Left renal cortex interstitium (tissue), 4 donors: ENCODE data around the gene IP6K3. TPM values are rescaled to one million over a fixed set of nuclear protein-coding genes. Genes with fewer than 3 reads are reported as not detected.

Experiments used
- DNase-seq, 4 donors: peaks; one replicate each; pipeline ENCODE4 v3.0.0-alpha.2; 2013; ENCODE audit warnings: low read depth in 4 of 4, low spot score in 2 of 4, missing footprints in 1 of 4
- polyA plus RNA-seq, 4 donors: library from polyadenylated mRNA; unstranded; fragments of 120-200 nt; gene quantifications; one replicate each; pipeline ENCODE4 v1.2.1, GENCODE V29; 2013; ENCODE audit not compliant: insufficient read length in 4 of 4

The IP6K3 gene
- polyA plus RNA-seq, 4 donors: 0.91 to 1.2 (median 0.94) TPM

DNA sequence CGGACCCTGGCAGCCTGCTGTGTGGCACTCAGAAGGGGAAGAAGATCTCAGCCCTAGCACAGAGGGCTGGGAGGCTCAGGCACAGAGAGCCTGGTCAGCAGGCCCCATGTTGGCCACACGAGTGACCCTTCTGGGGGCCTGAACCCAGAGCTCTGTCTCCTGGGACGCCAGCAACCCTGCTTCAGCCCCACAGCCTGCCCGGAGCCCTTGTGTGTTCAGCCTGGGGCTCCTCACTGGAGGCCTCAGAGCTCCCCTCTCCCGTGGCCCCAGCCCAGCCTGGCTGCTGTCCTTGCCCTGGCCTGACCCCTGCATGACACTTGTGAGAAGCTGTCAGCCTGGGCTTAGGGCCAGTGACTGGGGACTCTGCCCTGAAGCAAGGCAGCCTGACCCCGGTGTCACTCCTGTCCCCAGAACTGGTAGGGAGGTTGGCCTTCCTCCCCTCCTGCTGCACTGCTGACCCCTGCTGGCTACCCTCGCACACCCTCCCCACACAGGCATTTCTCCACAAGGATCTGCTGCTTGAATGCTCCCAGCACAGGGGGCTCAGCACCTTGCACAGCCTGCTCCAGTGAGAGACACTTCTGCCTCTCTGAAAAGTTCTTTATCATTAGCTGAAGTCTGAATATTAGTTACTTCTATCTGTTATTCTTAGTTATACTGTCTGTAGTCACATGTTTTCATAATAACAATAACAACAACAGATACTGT, 15.4 kb upstream of the IP6K3 start:
- no peak for DNase-seq

DNA sequence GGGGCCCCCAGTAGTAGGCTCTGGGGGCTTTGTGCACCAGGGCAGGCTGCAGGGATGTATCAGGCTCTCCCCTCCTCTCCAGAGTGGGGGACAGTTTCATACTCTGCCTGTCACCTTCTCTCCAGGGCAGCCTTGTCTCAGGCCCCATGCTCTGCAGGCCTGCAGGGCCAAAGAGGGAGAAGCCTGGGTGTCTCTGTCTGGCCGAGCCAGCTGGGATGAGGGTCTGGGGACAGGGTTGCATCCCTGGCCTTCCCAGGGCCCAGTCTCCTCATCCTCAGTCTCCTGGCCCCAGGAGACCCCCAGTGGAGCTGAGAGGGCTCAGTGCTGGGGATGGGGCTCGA, 14.8 kb upstream of the IP6K3 start:
- DNase-seq: no peak

DNA sequence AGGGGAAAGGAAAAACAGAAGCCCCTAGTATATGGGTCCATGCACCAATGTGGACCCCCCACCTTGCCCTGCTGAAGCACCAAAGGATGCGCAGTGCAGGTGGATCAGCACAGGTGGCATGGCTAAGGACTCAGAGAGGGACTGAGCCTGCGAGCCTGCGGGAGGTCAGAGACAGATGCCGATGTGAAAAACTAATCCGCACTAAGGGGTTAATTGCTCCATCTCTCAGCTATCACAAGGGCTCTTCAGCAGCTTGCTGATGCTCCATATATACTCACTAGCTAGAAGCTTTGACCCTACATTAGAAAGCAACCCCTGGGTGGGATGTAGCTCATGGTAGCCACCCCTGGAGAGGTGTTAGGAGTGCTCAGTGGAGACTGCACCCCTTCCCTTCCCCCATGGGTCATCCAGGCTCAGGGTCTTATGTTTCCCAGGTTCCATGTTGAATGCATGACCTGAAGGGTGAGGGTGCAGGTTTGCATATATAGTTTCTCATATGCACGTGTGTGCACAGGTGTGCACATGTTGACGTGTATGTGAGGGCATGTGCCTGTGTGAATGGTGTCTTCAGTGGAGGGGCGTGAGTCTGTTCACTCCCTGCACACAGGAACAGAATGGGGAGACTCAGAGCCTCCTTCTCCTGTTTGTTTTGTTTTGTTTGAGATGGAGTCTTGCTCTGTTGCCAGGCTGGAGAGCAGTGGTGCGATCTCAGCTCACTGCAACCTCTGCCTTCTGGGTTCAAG, 13.4 kb upstream of the IP6K3 start:
- DNase-seq: no peak

DNA sequence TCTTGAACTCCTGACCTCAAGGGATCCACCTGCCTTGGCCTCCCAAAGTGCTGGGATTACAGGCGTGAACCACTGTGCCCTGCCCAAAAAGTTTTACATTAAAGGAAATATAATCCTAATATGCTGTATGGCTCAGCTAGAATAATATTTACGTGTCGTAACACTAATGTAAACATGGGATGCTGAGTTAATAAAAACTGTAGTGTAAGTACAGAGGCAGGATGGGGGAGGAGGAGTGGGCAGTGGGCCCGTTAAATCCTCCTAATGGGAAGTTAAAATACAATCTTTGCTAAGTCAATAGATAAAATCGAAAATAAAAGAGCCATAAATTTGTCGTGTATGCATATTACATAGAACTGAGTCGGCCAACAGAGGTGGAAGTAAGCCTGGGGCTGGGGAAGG, 12.1 kb upstream of the IP6K3 start:
- DNase-seq: no peak

DNA sequence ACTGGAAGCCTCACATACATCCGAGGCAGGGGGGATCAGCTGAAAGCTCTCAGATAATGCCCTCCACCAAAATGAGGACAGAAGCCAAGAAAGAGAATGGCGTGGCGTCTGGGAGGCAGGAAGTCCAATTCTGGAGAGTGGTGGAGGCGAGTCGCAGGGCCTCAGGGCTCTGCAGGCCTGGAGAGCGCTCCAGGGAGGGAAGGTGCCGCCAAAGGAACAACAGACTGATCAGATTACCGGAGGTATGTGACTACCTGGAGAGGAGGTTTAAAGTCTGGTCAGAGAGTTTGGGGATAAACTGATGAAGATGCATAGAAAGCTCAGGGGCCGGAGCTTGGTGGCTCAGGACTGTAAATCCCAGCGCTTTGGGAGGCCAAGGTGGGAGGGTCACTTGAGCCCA, 11.2 kb upstream of the IP6K3 start:
- no peak for DNase-seq

DNA sequence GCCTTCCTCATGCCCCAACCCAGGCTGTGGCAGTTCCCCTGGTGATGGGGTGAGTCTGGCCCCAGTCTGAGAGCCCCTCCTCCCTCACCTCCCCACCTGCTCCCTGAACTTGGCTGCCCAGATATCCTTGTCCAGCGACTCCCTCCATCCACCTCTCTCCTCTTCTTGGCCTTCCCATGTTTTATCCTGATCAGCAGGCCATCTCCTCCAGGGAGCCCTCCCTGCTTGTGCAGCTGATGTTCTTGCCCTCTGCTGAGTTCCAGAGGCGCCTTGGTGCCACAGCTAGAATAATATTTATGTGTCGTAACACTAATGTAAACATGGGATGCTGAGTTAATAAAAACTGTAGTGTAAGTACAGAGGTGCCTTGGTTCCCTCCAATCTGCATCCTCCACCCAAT, 10.4 kb upstream of the IP6K3 start:
- no peak for DNase-seq

DNA sequence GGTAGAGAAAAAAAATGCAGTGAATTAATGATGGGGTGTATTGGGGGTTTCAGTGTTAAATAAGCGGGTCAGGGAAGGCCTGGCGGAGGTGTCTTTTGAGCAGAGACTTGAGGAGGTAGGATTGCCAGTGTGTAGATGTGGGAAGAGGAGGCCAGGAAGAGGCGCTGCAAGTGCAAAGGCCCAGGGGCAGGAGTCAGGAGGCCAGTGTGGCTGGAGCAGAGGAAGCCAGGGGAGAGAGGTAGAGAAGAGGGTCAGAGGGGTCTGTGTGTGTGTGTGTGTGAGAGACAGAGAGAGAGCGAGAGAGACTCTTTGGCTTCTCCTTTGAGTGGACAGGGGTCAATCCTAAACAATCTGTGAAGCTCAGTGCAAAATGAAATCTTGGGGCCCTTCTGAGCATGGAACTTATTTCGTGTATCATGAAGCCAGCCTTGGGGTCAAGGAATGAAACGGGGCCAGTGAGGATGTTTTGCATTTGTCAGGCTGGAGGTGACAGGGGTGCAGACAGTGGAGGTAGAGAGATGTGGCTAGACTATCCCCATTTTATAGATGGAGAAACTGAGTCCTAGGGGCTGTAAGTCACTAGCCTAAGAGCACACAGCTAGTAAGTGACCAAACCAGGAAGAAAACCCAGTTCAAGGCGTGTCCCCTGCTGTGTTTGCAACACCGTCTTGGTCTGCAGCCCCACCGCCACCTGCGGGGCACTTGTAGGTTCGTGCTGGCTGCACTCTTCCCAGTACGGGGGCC, 9.7 kb upstream of the IP6K3 start:
- no peak for DNase-seq

DNA sequence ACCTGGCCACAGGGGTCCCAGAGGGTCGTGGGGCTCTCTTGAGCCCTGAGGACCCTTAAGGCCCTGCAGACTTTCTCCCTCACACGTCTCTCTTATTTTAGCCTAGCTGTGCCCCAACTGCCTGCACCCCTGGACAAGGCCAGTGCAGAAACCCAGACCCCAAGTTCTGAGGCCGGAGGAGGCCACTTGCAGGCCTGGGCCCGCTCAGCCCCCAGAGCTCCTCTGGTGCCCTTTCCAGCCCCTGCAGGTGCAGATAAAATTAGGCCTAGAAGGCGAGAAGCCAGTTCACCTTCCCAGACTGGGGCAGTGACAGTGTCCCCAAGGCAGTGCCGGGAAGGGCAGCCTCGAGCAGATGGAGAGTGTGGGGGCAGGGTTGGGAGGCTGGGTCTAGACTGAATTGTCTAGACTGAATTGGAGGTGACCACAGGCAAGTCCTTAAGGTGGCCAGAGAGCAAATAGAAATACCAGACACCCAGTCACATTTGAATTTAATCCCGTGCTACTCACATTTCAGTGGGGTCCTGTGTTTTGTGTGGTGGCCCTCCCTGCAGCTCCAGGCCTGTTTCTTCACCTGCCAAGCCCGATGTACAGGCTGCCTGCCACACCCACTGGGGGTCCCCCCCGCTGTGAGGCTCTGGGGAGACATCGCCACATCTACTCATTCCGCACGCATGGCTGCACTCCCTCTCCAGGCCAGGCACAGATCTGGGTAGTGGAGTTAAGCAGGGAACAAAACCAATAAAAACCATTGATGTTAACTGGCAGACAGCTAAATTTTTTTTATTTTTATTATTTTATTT, 8.6 kb upstream of the IP6K3 start:
- DNase-seq: no peak

DNA sequence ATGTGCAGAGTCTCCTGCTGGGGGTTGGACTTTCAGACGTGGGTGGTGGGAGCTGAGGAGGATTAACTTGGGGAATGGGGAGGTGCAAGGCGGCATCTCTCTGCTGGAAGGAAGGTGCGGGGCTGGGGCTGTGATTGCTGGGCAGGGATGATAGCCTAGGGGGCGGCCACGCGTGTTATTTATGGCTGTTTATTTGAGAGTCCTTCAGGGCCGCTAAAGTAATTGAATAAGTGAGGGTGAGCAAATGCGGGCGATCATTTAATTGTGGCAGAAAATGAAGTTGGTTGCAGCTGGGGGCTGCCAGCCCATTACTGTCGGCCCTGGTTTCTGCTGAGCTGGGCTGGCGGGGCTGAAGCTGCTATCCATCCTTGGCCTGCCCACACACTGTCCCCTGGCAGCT, 7.5 kb upstream of the IP6K3 start:
- no peak for DNase-seq

DNA sequence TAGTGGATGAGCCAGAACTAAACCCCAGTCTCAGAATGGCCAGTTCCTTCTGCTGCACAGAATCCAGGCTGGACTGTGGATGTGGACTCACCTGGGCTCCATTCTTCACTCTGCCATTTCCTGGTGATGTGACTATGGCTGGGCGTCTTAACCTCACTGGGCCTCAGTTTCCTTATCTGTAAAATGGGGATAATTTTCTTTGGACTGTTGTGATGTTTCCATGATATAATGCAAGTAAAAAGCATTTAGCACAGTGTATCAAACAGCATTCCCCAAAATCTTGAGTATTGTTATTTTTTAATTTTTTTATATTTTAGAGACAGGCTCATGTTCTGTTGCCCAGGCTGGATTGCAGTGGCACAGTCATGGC, 5.9 kb upstream of the IP6K3 start:
- DNase-seq: no peak

DNA sequence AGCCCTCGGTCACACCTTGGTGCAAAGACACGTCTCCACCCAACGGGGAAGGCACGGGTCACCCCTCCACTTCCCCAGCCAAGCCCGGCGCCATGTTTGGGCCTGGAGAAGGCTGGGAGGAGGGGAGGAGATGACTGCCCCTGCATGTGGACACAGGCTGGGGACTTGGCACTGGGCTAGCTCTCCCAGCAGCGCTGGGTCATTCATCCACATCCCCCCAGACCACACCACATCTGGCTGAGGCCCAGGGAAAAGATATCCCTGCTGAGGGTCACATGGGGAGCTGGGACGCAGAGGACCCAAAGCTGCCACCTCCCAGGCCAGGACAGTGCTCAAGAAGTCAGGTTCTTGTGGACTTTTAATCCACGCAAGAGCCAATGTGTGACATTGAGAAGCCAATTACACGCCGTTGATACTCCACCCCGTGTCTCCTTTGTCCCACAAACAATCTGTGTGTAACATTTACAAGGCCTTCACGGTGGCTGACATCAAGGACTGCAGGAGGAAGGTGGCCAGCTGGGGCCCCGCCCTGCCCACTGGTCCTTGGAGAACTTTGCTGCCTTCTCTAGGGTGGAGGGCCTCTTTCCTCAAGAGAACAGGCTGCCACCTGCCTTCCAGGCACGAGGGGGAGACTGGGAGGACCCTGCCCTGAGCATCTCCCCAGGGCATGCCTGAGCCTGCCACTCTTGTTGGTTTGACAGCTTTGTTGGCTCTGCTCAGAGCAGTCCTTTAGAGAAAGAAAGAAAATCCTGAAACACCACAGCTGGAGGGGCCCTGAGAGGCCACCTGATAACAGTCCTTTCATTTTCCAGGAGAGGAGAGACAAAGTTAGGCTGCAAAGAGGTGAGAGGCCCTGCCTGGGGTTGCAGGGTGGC, 5.3 kb upstream of the IP6K3 start:
- no peak for DNase-seq

DNA sequence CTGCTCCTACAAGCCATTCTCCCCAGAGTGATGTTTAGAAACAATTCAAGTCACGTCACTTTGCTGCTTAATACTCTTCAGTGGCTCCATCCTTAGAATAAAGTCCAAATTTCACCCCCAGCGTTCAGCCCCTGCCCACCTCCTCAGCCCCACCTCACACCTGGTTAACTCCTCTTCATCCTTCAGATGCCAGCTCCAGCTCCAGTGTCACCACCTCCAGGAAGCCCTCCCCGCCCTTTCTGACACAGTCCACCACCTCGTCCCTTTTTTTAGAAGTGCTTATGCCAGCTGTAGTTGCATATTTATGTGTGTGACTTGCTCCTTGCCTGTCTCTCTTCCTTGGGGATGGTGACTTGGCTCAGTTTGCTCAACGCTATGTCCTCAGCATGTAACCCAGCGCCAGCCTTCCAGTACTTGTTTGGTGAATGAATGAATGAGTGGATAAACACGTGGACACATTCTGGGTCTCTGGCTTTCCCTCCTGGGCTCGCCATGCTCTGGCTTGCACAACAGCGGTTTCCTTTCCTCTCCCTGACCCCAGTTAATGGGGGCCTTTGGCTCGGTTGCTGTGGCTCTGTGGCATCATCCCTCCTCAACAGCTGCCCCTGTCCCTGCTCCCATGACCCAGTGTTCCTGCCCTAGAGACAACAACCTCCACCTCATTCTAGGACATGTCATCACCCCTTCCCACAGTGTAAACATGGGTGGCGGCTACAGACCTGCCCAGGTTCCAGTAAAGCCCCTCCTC, 3.7 kb upstream of the IP6K3 start:
- DNase-seq: no peak

DNA sequence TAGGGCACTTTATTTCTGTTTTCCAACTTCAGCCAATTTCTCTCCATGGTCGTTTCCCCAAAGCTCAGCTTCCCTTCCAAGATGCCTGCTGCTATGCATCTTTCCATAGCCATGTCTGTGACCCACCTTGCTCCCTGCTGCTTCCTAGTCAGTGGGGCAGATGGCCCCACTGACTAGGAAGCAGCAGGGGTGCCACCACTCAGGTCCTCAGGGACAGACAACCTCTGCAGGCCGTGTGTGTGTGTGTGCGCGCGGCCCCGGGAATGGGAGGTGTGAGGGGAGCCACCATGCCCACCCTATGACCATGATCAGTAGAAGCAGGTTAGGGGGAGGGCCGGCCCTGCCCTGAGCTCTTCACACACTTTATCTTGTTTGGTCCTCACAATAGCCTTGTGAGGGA, 2.7 kb upstream of the IP6K3 start:
- DNase-seq: no peak

DNA sequence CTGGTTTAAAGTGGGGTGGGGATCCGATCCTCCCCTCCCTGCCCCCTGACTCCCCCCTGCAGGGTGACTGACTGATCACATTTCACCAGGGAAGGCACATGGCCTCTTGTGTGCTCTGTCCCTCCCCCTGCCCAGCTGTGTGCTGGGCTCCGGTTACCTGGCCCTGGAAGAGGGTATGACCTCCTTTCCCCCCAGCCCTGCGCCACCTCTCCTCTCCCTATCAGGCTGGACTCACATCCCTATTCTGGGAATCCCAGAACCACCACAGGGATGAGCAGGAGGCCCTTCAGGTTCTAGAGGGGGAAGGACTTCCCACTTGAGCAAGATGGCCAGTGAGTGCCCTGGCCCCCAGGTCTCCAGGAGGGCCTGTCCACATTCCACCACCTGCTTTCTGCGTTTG, 2.1 kb upstream of the IP6K3 start:
- no peak for DNase-seq

DNA sequence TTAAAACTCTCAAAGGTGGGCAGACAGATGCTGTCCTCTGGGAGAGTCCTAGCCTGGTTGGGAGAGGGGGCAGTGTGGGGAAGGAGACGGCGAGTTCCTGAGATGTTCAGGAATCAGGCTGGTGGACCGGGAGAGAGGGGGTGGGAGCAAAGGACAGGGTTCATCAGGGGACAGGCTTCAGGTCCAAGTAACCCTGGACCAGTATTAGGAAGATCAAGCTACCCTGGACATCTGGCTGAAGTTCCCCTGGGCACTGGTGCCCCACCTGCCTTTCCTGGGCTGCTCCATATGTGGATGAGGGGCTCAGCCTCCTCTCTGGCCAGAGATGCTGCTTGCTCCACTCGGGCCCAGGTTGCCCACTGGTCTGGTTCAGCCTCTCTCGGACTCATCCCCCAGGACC, 1.1 kb upstream of the IP6K3 start:
- no peak for DNase-seq

DNA sequence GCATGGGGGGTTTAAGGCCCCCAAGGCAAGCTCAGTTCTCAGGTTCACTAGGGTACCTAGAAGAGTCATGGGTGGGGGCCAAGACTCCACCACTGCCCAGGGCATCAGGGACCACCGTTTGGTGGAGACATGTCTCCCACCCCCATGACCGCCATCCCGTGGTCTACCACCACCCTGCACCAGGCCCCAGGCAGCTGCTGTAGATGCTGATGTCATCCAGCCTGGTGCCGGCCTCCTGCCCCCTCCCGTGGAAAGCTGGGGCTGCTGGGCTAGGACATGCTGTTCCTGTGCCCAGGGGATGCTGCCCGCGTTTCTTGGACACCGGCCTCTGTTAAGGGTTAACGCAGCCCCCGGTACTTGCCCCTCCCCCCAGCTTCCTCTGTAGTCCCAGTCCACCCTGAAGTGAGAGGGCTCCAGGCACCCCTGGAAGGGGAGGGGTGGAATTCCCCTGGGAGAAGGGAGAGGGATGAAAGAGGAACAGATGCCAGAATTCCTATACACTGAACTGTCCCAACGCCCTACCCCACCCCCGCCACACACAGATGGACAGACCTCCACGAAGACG, 587 bp downstream of the IP6K3 start:
- no peak for DNase-seq

DNA sequence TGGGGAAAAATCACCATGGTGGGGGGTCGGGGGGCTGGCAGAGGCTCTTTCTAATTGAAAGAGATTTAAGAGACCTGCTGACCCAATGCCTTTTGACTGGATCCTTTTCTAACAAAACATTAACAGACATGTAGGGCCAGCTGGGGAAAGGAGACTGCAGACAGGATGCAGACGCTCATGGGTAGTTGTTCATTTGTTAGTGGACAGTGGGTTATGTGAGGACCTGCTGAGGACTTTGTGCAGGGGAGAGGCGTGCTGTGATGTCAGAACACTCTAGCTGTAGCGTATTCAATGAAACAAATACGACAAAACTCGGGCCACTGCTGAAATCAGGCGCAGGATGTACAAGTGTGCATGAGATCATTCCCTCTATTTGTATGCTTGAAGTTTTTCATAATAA, 1.2 kb downstream of the IP6K3 start:
- no peak for DNase-seq

DNA sequence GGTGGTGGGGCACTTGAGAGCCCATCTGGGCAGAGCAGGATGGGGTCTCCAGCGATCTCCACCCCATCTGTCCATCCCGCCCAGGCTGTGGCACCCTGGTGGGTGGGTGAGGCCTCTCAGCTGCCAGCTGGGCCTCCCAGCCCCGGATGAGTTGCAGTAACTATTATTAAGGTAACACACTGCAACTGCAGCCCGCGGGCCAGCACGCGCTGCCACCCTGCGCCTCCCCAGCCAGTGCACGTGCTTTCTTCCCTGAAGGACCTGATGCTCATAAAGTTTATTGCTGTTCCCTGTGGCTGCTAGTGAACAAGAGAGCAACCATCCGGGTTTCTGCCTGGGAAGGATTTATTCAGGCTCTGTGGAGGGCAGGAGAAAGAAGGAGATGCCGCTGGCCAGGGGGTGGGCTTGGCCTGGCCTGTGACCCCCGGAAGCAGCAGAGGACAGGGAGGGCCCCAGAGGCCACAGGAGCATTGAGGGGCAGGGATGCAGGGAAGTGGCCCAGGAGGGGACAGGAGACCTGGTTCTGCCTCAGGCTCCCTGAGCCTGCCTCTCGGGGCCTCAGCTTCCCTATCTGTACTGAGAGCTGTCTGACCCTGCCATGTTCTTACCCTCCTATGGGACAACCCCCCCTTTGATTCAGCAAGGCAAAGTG, 1.7 kb downstream of the IP6K3 start:
- DNase-seq: no peak
